GM18907 (cell line): ENCODE data around the gene TBC1D2B.
"Not testable (repeated sequence)": the region's sequence is repeated elsewhere in the genome, so short reads cannot be mapped to it uniquely, and the experiment has no call there.

Experiments used
- ATAC-seq: cut with Tn5 transposase; IDR thresholded peaks from one replicate; pipeline ENCODE4 v1.9.1; 2021; ENCODE audit warnings: mild to moderate bottlenecking, moderate library complexity; ENCODE audit not compliant: unreplicated experiment

TBC1D2B gene

DNA sequence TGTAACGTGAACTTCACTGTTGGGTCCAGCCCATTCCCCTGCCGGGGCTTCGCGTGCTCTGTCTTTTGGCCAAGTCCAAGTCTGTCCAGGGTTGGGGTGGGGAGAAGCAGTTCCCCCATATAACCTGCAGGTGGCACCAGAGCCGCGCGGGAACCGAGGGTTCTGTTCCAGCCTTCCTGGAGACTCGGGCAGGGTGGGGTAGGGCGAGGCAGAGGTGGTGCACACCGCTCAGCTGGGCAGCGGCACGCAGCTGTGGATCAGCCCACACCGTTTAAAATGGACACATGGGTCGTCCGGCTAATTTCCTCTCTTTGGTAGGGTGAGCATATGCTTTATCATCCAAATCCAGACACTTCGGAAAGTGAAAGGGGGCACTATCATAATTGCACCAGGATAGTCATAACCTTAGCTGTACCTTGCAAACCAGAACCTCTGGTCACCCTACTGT is 118.1 kb downstream of the TBC1D2B start:
- peak; percentile 90 for ATAC-seq

DNA sequence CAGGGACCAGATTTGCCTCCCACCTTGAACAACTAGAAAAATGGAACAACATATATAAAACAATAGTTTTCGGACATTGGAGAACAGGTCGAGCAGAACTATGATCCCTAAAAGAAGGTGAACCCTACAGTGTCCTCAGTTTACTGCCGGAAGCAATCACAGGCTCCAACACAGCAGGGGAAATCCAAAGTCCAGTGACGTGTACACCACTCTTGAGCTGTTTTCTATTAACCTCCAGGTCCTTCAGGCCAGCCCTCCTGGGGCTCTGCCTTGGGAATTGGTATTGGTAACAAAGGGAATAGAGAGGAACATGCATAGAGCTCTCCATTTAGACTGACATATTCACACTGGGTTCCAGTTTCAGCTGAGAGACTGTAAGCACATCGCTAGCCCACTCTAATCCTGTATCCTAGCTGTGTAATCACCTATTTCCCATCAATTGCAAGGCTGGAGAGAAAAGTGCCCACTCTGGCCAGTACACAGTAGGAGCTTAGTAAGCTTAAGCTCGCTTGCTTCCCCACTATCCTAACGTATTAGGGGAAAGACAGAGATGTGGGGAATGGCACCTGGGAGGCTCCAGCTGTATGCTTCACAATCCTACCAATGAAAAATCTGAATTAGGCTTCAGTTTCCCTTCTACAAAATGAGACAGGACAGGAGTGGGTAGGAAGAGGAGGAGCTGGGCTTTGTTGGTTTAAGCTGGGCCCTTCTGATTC is 118.6 kb downstream of the TBC1D2B start:
- not testable (repeated sequence) for ATAC-seq

DNA sequence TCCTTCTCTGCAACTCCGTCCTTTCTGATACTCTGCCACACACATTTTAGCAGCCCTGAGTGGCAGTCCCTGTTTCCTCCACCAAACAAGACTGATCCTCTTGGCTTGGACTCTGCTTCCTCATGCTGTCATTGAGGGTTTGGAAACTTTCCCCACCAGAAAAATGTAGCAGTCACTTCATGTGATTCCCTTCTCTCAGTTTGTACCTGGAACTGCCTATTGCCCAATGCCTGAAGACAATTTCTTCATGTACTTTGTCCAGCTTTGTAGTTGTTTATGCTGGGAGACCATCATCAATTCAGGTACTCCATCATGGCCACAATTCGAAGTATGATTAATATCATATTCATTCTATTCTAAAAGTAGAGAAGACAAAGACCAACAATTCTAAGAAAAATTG is 119.5 kb downstream of the TBC1D2B start:
- not testable (repeated sequence) for ATAC-seq

DNA sequence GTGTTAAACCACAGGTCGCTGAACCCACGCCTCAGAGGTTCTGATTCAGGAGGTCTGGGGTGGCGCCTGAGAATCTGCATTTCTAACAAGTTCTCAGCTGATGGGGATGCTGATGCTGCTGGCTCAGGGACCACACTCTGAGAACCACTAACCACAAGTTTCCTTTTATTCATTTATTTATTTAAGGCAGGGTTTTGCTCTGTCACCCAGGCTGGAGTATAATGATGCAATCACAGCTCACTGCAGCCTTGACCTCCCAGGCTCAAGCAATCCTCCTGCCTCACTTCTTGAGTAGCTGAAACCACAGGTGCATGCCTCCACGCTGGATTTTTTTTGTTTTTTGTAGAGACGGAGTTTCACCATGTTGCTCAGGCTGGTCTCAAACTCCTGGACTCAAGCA is 123.6 kb downstream of the TBC1D2B start:
- peak; percentile 49 for ATAC-seq

DNA sequence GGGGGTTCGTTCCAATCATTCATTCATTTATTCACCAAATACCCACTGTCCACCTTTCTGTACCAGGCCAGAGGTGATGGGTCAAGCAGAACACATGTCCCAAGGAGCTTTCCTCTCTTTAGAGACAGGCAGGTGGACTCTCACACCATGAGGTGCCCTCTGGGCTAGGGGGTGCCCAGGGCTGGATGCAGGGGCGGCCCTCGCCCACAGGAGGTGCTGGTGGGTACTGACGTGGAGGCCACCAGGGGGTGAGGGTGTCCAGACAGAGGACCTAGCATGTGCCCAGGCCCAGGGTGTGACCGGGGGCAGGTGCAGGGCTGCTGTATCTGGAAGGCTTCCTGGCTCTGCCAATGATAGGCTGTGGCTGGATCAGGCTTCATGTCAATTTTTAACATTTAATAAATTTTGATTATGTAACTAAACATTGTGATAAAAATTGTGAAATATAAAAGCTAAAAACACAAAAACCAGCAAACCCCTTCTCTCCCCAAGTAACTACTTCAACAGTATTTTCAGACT is 124.5 kb downstream of the TBC1D2B start:
- ATAC-seq = not testable (repeated sequence)

DNA sequence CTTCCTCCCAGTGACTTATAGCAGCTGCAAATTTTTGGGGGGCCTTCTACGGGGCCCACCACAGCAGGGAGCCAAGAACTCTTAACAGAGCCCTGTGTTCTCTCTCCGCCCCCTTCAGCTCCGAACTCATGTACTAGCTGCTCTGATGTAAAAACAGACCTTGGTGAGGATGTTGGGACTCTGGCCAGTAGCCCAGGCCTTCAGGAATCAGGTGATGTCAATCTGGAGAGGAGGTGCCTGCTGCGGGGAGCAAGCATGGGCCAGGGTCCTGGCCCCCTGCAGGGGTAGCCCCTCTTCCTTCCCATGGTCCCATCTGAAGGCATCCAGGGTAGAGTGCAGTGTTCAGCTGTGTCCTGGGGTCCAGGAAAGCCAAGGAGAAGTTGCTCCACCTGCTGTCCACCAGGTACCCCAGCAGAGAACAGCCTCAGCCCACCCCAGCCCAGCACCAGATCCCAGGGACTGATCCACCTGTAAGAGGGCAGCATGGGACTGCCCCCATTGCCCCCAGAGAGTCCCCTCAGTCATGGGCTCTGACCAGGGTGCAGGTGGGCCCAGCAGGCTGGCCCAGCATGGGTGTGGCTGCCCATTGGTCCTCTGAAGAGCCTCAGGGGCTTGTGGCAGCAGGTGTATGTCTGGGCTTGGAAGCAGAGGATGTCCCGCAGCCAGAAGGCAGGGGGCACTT is 126.3 kb downstream of the TBC1D2B start:
- ATAC-seq = not testable (repeated sequence)

DNA sequence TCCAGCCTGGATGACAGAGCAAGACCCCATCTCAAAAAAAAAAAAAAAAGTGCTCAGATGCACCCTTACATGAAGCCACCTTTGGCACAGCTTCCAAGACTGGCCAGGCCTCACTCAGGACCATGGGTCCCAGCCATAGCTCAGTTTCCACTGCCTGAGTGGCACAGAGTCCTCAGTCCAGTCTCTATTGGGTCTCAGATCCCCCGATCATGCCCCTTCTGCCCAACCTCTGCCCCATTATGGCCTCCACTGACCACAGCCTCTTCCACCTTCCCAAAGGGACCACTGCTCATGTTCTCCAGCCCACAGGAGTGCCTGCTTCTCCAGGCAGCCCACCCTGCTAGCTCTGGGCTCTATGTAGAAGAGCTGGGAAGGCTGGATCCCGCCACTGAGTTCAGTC is 127.0 kb downstream of the TBC1D2B start:
- ATAC-seq = not testable (repeated sequence)

DNA sequence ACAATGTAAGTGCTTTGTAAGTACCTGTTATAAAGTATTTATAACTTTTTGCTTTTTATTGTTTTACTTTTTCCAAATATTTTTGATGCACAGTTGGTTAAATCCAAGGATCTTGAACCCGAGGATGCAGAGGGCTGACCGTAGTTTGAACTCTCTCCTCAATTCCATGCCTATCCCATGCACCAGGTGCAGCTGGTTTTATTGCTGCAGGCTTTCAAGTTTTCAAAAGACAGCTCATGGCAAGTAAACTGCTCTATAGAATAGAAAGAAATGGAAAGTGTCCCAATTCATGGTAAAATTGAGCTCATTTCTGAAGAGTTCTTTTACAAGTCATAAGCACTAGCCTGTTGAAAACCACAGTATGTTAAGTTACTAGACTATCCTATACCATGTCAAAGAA is 131.9 kb downstream of the TBC1D2B start:
- no peak for ATAC-seq
